ENCODE results near the gene SLC25A10.

- TF ChIP-seq, protein P1, sequence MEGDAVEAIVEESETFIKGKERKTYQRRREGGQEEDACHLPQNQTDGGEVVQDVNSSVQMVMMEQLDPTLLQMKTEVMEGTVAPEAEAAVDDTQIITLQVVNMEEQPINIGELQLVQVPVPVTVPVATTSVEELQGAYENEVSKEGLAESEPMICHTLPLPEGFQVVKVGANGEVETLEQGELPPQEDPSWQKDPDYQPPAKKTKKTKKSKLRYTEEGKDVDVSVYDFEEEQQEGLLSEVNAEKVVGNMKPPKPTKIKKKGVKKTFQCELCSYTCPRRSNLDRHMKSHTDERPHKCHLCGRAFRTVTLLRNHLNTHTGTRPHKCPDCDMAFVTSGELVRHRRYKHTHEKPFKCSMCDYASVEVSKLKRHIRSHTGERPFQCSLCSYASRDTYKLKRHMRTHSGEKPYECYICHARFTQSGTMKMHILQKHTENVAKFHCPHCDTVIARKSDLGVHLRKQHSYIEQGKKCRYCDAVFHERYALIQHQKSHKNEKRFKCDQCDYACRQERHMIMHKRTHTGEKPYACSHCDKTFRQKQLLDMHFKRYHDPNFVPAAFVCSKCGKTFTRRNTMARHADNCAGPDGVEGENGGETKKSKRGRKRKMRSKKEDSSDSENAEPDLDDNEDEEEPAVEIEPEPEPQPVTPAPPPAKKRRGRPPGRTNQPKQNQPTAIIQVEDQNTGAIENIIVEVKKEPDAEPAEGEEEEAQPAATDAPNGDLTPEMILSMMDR (IDR thresholded peaks at IDR 0.05 in 4 of 5, conservative IDR thresholded peaks at IDR 0.05 in 1 of 5) = no peak
- TF ChIP-seq POLR2A (IDR thresholded peaks at IDR 0.05) = no peak
Measured at GRCh38 chr17:81726004-81726403, 13.9 kb downstream of the SLC25A10 start.
